B cell (primary cell): Measurements from ENCODE around the gene PTPN5. TPM values are rescaled to one million over a fixed set of nuclear protein-coding genes. Genes with fewer than 3 reads are reported as not detected.
"Not testable (repeated sequence)": the region's sequence is repeated elsewhere in the genome, so short reads cannot be mapped to it uniquely, and the experiment has no call there.

Experiments used
- ATAC-seq: fragments of 200-7000 bp; cut with Tn5 transposase; one replicate; pipeline ENCODE4 v1.10.0; 2021; ENCODE audit warnings: low read depth, mild to moderate bottlenecking, moderate number of reproducible peaks, moderate library complexity
- CTCF ChIA-PET: fragments of 350-600 bp; sonication (Branson Sonifier 250); formaldehyde crosslinking; loops from one replicate; lab custom pipeline; 2021; ENCODE audit warnings: antibody characterized with exemption, inconsistent platforms; lab: Charles Lee
- POLR2A ChIA-PET: fragments of 350-600 bp; sonication (Branson Sonifier 250); formaldehyde crosslinking; loops from one replicate; lab custom pipeline; 2021; ENCODE audit warnings: antibody characterized with exemption; lab: Charles Lee
- DNase-seq: peaks from one replicate; pipeline ENCODE4 v3.0.0; 2013
- H2AFZ ChIP-seq: 2 replicates; pipeline ENCODE4 v1.6.1; 2012; ENCODE audit warnings: mild to moderate bottlenecking, low read depth, low read length; ENCODE audit not compliant: insufficient read depth, poor library complexity, severe bottlenecking
- H3K27ac ChIP-seq, 2 donors: 1 replicate in 1 of 2; 2 replicates in 1 of 2; pipeline ENCODE4 v1.5.1; 2012 to 2013; ENCODE audit warnings: low read length in 2 of 2, mild to moderate bottlenecking in 2 of 2, moderate library complexity in 1 of 2
- H3K27me3 ChIP-seq, 4 experiments: fragments of 200-600 bp in 1 of 4; sonication (generic) in 1 of 4; replicated peaks in 1 of 4; 1 replicate in 2 of 4; 2 replicates in 2 of 4; pipeline versions ENCODE4 v1.6.1 to v1.7.0; 2013 to 2016; ENCODE audit warnings: low read length in 3 of 4, mild to moderate bottlenecking in 2 of 4, mixed read lengths in 1 of 4, moderate library complexity in 1 of 4; ENCODE audit not compliant: insufficient read depth in 4 of 4, control insufficient read depth in 3 of 4; ENCODE audit errors: control extremely low read depth in 1 of 4
- H3K36me3 ChIP-seq, 2 experiments: replicated peaks in 1 of 2; 1 replicate in 1 of 2; 2 replicates in 1 of 2; pipeline versions ENCODE4 v1.6.1 to v1.7.1; 2013; ENCODE audit warnings: low read length in 1 of 2; ENCODE audit not compliant: insufficient read depth in 2 of 2, control insufficient read depth in 1 of 2; ENCODE audit errors: control extremely low read depth in 1 of 2, extremely low read depth in 1 of 2
- H3K4me1 ChIP-seq, 2 donors: fragments of 200-600 bp in 1 of 2; sonication (generic) in 1 of 2; 1 replicate in 1 of 2; 2 replicates in 1 of 2; pipeline versions ENCODE4 v1.5.1 to v1.6.1; 2013 to 2017; ENCODE audit warnings: low read length in 2 of 2; ENCODE audit not compliant: control insufficient read depth in 2 of 2, insufficient read depth in 2 of 2
- H3K4me2 ChIP-seq: replicated peaks from 2 replicates; pipeline ENCODE3; 2012; ENCODE audit warnings: mild to moderate bottlenecking, low read depth, low read length; ENCODE audit not compliant: poor library complexity, severe bottlenecking
- H3K4me3 ChIP-seq, 5 experiments: fragments of 200-600 bp in 1 of 5; sonication (generic) in 1 of 5; 1 replicate in 3 of 5; 2 replicates in 2 of 5; pipeline versions ENCODE4 v1.5.1 to v1.7.0; 2011 to 2016; ENCODE audit warnings: low read length in 4 of 5, mild to moderate bottlenecking in 4 of 5, low read depth in 2 of 5, control low read depth in 1 of 5, moderate library complexity in 1 of 5; ENCODE audit not compliant: insufficient read depth in 1 of 5; ENCODE audit errors: control extremely low read depth in 1 of 5, extremely low read depth in 1 of 5
- H3K79me2 ChIP-seq: fragments of 200-600 bp; sonication (generic); one replicate; pipeline ENCODE4 v1.6.0; 2016; ENCODE audit warnings: low read length; ENCODE audit not compliant: control insufficient read depth, insufficient read depth
- H3K9ac ChIP-seq: fragments of 200-600 bp; sonication (generic); 2 replicates; pipeline ENCODE4 v1.6.1; 2017; ENCODE audit warnings: mild to moderate bottlenecking, low read length, moderate library complexity
- H3K9me3 ChIP-seq, 3 donors: one replicate each; pipeline versions ENCODE4 v1.6.1 to v1.7.1; 2013; ENCODE audit warnings: low read length in 2 of 3; ENCODE audit not compliant: control insufficient read depth in 2 of 3, insufficient read depth in 1 of 3; ENCODE audit errors: control extremely low read depth in 1 of 3
- H4K20me1 ChIP-seq: 2 replicates; pipeline ENCODE4 v1.6.0; 2012; ENCODE audit warnings: mild to moderate bottlenecking, low read length; ENCODE audit not compliant: insufficient read depth, control insufficient read depth, poor library complexity, severe bottlenecking
- H3K27ac Mint-ChIP-seq: one replicate; pipeline ENCODE4 v1.8.0; 2021; ENCODE audit warnings: mixed read lengths
- H3K27me3 Mint-ChIP-seq: one replicate; pipeline ENCODE4 v1.8.0; 2021; ENCODE audit warnings: mixed read lengths
- H3K4me1 Mint-ChIP-seq: one replicate; pipeline ENCODE4 v1.8.0; 2021; ENCODE audit warnings: mixed read lengths
- H3K4me3 Mint-ChIP-seq: one replicate; pipeline ENCODE4 v1.8.0; 2021; ENCODE audit warnings: mixed read lengths
- H3K9me3 Mint-ChIP-seq: one replicate; pipeline ENCODE4 v1.8.0; 2022; ENCODE audit warnings: mixed read lengths; ENCODE audit not compliant: insufficient read depth
- EZH2 ChIP-seq: IDR thresholded peaks from 2 replicates; pipeline ENCODE4 v1.6.1; 2012; ENCODE audit warnings: borderline replicate concordance, low read depth, mild to moderate bottlenecking, moderate library complexity, low read length; ENCODE audit not compliant: insufficient read depth, poor library complexity, severe bottlenecking
- WGBS: methylation state at CpG from one replicate; pipeline ENCODE4 v1.1.5; 2013; ENCODE audit warnings: missing lambda C conversion rate; ENCODE audit not compliant: insufficient coverage; 5-methylcytosine and 5-hydroxymethylcytosine counted together
- intact Hi-C: fragments of 100-400 bp; cut with micrococcal nuclease; formaldehyde crosslinking; loops from one replicate; pipeline ENCODE4 v1.10.0; 2022
- polyA plus RNA-seq: library from polyadenylated mRNA; depleted of rRNA; stranded (reverse); fragments of >200 nt; gene quantifications from 2 replicates; pipeline ENCODE4 v1.2.3, GENCODE V29; 2012
- total RNA-seq, 2 donors: library from RNA; stranded (reverse); fragments of 120-200 nt in 1 of 2; gene quantifications; 1 replicate in 1 of 2; 2 replicates in 1 of 2; pipeline versions ENCODE4 v1.2.3 to v1.2.4, GENCODE V29; 2013 to 2022
- TF ChIP-seq, protein P1 (sequence below): fragments of 200-600 bp; IDR thresholded peaks from one replicate; pipeline ENCODE4 v1.8.0; 2022; ENCODE audit warnings: antibody characterized with exemption, mild to moderate bottlenecking

The PTPN5 gene
- total and polyA plus RNA-seq, 2 donors (not counting 1 experiment from before 2014, with no cell fraction given), result not detected

DNA sequence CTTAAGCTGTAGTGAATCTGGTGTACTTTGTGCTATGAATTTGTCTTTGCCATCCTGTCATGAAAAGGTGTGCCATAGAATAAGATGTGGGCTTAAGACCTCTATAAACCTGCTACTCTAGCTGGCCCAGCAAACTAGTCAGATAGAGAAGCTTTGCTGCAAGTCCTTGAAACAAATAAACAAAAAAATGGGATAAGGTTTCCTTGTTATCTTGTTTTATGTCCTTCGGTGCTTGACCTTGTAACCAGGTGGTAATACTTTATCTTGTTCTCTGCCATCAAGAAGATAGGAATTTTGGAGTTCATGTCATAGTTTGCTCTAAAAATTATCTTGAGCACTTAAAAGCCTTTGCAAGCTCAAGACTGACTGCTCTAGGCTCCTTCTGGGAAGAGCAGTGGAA is 107.3 kb downstream of the PTPN5 start:
- Mint-ChIP-seq H3K27ac (no peak overlapping the region), H3K4me3 (no peak overlapping the region), H3K27me3 (peaks cover 22% of the 10 kb centered on the region), H3K4me1 (no peaks in the 10 kb centered on the region), H3K9me3 (no peaks in the 10 kb centered on the region)
- intact Hi-C loops, result no loop called here
- no peak overlapping the region for H2AFZ ChIP-seq
- POLR2A ChIA-PET, result no interaction called here
- no peak overlapping the region for H3K27ac ChIP-seq
- WGBS, result 67% methylated on average over 1 of the region's 1 CpG
- H3K9me3 ChIP-seq, result no peaks in the 10 kb centered on the region
- H3K4me3 ChIP-seq, result no peak overlapping the region
- CTCF ChIA-PET, result no interaction called here
- no peaks in the 10 kb centered on the region for H3K79me2 ChIP-seq
- H3K4me1 ChIP-seq, result no peaks in the 10 kb centered on the region
- no peak overlapping the region for H3K9ac ChIP-seq
- DNase-seq, result no peak
- no peak for ATAC-seq
- no peaks in the 10 kb centered on the region for H3K36me3 ChIP-seq
- H3K27me3 ChIP-seq, result peaks cover 0 to 4% (median 0%) of the 10 kb centered on the region in 4 experiments
- H3K4me2 ChIP-seq, result no peak overlapping the region
- TF ChIP-seq, protein P1, sequence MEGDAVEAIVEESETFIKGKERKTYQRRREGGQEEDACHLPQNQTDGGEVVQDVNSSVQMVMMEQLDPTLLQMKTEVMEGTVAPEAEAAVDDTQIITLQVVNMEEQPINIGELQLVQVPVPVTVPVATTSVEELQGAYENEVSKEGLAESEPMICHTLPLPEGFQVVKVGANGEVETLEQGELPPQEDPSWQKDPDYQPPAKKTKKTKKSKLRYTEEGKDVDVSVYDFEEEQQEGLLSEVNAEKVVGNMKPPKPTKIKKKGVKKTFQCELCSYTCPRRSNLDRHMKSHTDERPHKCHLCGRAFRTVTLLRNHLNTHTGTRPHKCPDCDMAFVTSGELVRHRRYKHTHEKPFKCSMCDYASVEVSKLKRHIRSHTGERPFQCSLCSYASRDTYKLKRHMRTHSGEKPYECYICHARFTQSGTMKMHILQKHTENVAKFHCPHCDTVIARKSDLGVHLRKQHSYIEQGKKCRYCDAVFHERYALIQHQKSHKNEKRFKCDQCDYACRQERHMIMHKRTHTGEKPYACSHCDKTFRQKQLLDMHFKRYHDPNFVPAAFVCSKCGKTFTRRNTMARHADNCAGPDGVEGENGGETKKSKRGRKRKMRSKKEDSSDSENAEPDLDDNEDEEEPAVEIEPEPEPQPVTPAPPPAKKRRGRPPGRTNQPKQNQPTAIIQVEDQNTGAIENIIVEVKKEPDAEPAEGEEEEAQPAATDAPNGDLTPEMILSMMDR, result no peak
- TF ChIP-seq EZH2, result no peak
- H4K20me1 ChIP-seq, result no peaks in the 10 kb centered on the region

DNA sequence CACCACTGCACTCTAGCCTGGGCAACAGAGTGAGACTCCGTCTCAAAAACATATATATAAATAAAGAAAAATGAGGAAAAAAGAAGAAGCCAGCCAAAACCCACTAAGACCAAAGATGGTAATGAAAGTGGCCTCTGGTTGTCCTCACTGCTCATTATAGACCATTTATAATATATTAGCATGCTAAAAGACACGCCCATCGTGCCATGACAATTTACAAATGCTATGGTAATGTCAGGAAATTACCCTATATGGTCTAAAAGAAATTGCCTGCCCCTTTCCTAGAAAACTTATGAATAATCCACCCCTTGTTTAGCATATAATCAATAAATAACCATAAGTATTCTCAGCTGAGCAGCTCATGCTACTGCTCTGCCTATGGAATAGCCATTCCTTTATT is 109.1 kb downstream of the PTPN5 start:
- intact Hi-C loops, result no loop called here
- Mint-ChIP-seq H3K4me1 (no peaks in the 10 kb centered on the region), H3K4me3 (no peak overlapping the region), H3K27ac (no peak overlapping the region), H3K27me3 (peaks cover 21% of the 10 kb centered on the region), H3K9me3 (no peaks in the 10 kb centered on the region)
- ChIA-PET CTCF (no interaction called here), POLR2A (no interaction called here)
- peaks cover 0 to 5% (median 2%) of the 10 kb centered on the region in 4 experiments for H3K27me3 ChIP-seq
- H3K4me3 ChIP-seq, result no peak overlapping the region
- no peak for ATAC-seq
- H3K9ac ChIP-seq, result no peak overlapping the region
- no peaks in the 10 kb centered on the region for H3K79me2 ChIP-seq
- no peak overlapping the region for H3K4me2 ChIP-seq
- no peak overlapping the region for H3K27ac ChIP-seq
- H3K36me3 ChIP-seq, result no peaks in the 10 kb centered on the region
- no peaks in the 10 kb centered on the region for H4K20me1 ChIP-seq
- H3K4me1 ChIP-seq, result no peaks in the 10 kb centered on the region
- no CpG with 5 or more reads among the region's 3 CpGs for WGBS
- no peaks in the 10 kb centered on the region for H3K9me3 ChIP-seq
- no peak for DNase-seq
- no peak for TF ChIP-seq EZH2
- TF ChIP-seq, protein P1, result no peak
- no peak overlapping the region for H2AFZ ChIP-seq

DNA sequence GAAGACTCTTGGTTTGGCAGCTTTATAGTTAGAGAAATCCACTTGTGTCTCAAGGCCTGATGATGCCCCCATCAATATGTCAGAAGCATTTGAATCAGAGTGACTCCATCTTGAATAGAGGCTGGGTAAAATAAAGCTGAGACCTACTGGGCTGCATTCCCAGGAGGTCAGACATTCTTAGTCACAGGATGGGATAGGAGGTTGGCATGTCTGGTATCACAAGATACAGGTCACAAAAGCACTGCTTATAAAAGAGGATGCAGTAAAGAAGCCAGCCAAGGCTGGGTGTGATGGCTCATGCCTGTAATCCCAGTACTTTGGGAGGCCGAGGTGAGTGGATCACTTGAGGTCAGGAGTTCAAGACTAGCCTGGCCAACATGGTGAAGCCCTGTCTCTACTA is 109.6 kb downstream of the PTPN5 start:
- DNase-seq, H3K36me3 ChIP-seq, H3K27me3 ChIP-seq, H3K27ac ChIP-seq, H3K4me2 ChIP-seq, H2AFZ ChIP-seq, H3K9me3 ChIP-seq, POLR2A ChIA-PET, H3K4me3 Mint-ChIP-seq, H3K4me1 Mint-ChIP-seq, CTCF ChIA-PET, H3K79me2 ChIP-seq, intact Hi-C loops, ATAC-seq, H3K4me1 ChIP-seq, H3K9me3 Mint-ChIP-seq, H3K9ac ChIP-seq, H3K27ac Mint-ChIP-seq, H4K20me1 ChIP-seq, H3K4me3 ChIP-seq: not testable (repeated sequence)
- WGBS, result no CpG with 5 or more reads among the region's 1 CpG
- H3K27me3 Mint-ChIP-seq, result peaks cover 21% of the 10 kb centered on the region
